GM19455 (cell line): ENCODE results near the gene H3-3A.
A peak's percentile ranks its signal among the peaks of the same experiment; 100 is the strongest.

Experiments
- ATAC-seq: cut with Tn5 transposase; IDR thresholded peaks from one replicate; pipeline ENCODE4 v1.9.1; 2021; ENCODE audit not compliant: unreplicated experiment

The H3-3A gene

DNA sequence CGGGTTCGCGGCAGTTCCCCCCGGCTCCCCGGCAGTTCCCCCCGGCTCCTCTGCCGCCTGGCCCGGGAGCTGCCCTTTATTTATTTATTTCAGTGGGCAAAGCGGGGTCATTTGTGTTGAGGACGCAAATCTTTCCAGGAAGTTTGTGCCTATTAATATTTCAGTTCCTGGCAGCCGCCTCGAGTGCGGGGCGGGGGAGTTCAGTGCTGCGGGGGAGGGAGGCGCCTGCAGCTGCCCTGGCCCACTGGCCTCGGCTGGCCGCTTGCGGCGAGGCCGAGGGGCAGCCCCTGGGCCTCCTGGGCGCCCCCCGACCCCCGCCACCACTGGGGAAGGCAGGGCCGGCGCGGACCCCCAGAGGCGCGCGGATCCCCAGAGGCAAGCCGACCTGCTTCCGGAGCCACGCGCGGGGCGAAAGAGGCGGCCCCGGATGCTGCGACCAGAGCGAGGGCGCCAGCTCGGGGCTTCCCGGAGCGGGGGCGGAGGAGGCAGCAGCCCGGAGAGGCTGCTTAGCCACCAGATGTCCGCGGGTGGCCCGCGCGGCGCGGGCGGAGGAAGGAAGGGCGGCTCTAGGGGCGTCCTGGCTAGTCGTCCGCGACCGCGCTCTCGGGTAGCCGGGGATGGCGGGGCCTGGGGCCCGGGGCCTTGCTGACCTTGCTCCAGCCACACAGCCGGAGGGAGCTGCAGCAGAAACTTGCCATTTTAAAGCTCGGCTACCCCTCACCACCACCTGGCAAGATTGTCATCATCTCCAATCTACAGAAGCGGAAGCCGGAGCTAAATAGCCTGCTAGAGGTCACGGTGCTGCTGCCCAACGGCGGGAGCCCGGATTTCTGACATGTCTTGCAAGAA is 48.0 kb downstream of the H3-3A start:
- ATAC-seq: peak; percentile 71

DNA sequence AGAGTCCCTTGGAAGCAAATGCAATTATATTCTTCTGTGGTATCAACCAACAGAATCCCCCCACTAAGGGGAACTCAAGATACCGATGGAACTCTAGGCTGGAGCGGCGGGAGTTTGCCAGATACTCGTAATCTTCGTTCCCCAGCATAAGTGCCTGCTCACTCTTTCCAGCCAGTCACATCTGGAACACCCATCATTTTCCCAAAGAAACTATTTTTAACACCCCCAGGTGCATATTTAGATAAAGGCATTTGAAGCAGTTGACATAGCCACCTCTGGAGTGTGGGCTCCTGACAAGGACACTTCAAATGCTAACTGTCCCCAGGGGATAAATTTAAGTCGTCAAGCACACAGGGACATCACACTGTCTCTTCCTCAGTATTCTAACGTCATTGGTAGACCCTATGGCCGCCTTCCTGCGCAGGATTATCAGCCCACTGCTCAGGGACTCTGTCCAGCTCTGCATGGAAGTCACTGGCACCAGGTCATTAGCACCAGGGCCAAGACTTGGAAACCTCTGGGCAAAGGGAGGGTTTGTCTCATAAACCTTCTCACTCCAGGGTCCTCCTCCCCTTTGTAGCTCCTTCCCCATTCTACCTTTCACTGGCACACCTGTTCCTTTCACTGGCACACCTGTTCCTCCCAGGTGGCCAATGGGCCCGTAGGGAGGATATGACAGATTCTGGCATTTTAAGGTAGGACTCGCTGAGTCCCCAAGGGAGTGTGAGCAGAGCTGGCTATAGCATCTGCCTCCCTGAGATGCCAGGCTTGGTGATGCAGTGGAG is 48.8 kb downstream of the H3-3A start:
- ATAC-seq: no peak

GRCh38 chr1:226111883-226112261 is 49.4 kb downstream of the H3-3A start:
- ATAC-seq: no peak

- ATAC-seq: no peak
Measured at GRCh38 chr1:226112626-226113025, 50.1 kb downstream of the H3-3A start.

DNA sequence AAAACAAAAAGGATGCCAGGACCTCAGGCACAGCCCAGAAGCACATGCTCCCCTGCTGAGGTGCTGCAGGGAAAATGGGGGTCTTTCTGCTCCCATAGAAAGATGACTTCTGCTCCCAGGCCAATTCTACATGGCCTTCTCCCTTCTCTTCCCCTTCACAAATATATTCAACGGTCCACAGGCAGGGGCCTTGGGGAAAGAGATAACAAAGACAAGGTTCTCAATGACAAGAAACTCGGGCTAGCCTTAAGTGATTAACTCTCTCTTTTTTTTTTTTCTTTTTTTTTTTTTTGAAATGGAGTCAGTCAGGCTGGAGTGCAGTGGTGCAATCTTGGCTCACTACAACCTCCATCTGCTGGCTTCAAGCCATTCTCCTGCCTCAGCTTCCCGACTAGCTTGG is 54.2 kb downstream of the H3-3A start:
- ATAC-seq: no peak

DNA sequence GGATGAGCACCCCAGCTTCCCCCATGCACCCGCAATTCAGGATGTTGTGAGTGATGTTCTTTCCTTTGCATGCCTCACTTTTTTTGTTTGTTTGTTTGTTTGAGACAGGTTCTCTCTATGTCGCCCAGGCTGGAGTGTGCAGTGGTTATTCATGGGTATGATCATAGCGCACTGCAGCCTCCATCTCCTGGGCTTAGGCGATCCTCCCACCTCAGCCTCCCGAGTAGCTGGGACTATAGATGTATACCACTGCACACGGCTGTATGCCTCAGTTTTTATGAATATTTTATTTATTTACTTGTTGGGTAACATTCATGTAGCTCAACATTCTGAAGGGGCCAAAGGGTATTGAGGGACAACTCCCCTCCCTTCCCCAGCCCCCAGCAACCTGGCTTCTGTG is 54.8 kb downstream of the H3-3A start:
- no peak for ATAC-seq

GRCh38 chr1:226118357-226118756 is 55.8 kb downstream of the H3-3A start:
- ATAC-seq: no peak

- no peak for ATAC-seq
Measured at GRCh38 chr1:226119169-226119568, 56.7 kb downstream of the H3-3A start.

GRCh38 chr1:226120398-226120797 is 57.9 kb downstream of the H3-3A start:
- ATAC-seq: no peak

- ATAC-seq: peak; percentile 0
Measured at GRCh38 chr1:226121049-226121586, 58.6 kb downstream of the H3-3A start.
